Astrocyte (in vitro differentiated cells and primary cell): ENCODE data around the gene ADCYAP1R1.

Experiments
- CTCF ChIP-seq: IDR thresholded peaks from 2 replicates; pipeline ENCODE4 v1.5.1; 2011; ENCODE audit warnings: low read depth, mild to moderate bottlenecking, inconsistent platforms, low read length, moderate library complexity; ENCODE audit not compliant: insufficient read depth
- EZH2 ChIP-seq: IDR thresholded peaks from 2 replicates; pipeline ENCODE4 v1.6.1; 2012; ENCODE audit warnings: mild to moderate bottlenecking, low read length, inconsistent platforms; ENCODE audit not compliant: insufficient read depth

- no peak for TF ChIP-seq CTCF
- no peak for TF ChIP-seq EZH2
These were observed 81.4 kb downstream of the ADCYAP1R1 start for GRCh38 chr7:31133497-31133896.
